GM23338 (cell line): Measurements from ENCODE around the gene AFF2. TPM values are rescaled to one million over a fixed set of nuclear protein-coding genes. Genes with fewer than 3 reads are reported as not detected.

Experiments
- ATAC-seq: fragments of 200-7000 bp; cut with Tn5 transposase; 3 replicates; pipeline ENCODE4 v1.9.1; 2020
- DNase-seq: peaks from one replicate; pipeline ENCODE4 v3.0.0-alpha.2; 2015; ENCODE audit warnings: low spot score
- H2AFZ ChIP-seq: fragments of 200-600 bp; sonication (generic); 2 replicates; pipeline ENCODE4 v1.8.0; 2016; ENCODE audit warnings: antibody characterized with exemption, mild to moderate bottlenecking, moderate library complexity
- H3F3A ChIP-seq: fragments of 200-600 bp; sonication (generic); replicated peaks from 2 replicates; pipeline ENCODE4 v1.8.0; 2017; ENCODE audit warnings: antibody characterized with exemption, mixed run types, low read depth
- H3K27ac ChIP-seq: fragments of 200-600 bp; sonication (generic); 2 replicates; pipeline ENCODE4 v1.6.1; 2016; ENCODE audit warnings: low read depth
- H3K27me3 ChIP-seq: fragments of 200-600 bp; sonication (generic); 2 replicates; pipeline ENCODE4 v1.8.0; 2016; ENCODE audit warnings: mild to moderate bottlenecking, mixed run types, moderate library complexity; ENCODE audit not compliant: insufficient read depth
- H3K36me3 ChIP-seq: fragments of 200-600 bp; sonication (generic); 2 replicates; pipeline ENCODE4 v1.8.0; 2016; ENCODE audit warnings: mild to moderate bottlenecking; ENCODE audit not compliant: insufficient read depth
- H3K4me1 ChIP-seq: fragments of 200-600 bp; sonication (generic); 2 replicates; pipeline ENCODE4 v1.8.0; 2016; ENCODE audit warnings: mild to moderate bottlenecking, moderate library complexity; ENCODE audit not compliant: insufficient read depth
- H3K4me2 ChIP-seq: fragments of 200-600 bp; sonication (generic); 2 replicates; pipeline ENCODE4 v1.7.1; 2017; ENCODE audit warnings: mixed run types
- H3K4me3 ChIP-seq: fragments of 200-600 bp; sonication (generic); 2 replicates; pipeline ENCODE4 v1.6.1; 2016; ENCODE audit warnings: mixed run types
- H3K79me2 ChIP-seq: fragments of 200-600 bp; sonication (generic); replicated peaks from 2 replicates; pipeline ENCODE4 v1.8.0; 2017; ENCODE audit warnings: mild to moderate bottlenecking; ENCODE audit not compliant: insufficient read depth
- H3K9me2 ChIP-seq: fragments of 200-600 bp; sonication (generic); 2 replicates; pipeline ENCODE4 v1.8.0; 2017; ENCODE audit not compliant: insufficient read depth
- H4K20me1 ChIP-seq: fragments of 200-600 bp; sonication (generic); replicated peaks from 2 replicates; pipeline ENCODE4 v1.8.0; 2017; ENCODE audit warnings: mild to moderate bottlenecking; ENCODE audit not compliant: insufficient read depth
- H3K27ac Mint-ChIP-seq: 2 replicates; pipeline ENCODE4 v1.8.0; 2020; ENCODE audit warnings: inconsistent platforms, mild to moderate bottlenecking, moderate library complexity, mixed read lengths
- H3K27me3 Mint-ChIP-seq: 3 replicates; pipeline ENCODE4 v1.8.0; 2022; ENCODE audit warnings: low read depth, mild to moderate bottlenecking, moderate library complexity, mixed read lengths, inconsistent platforms; ENCODE audit not compliant: insufficient read depth, poor library complexity
- H3K36me3 Mint-ChIP-seq: 3 replicates; pipeline ENCODE4 v1.8.0; 2021; ENCODE audit warnings: low read depth, mild to moderate bottlenecking, inconsistent platforms, moderate library complexity, mixed read lengths
- H3K4me1 Mint-ChIP-seq: 3 replicates; pipeline ENCODE4 v1.8.0; 2020; ENCODE audit warnings: mild to moderate bottlenecking, inconsistent platforms, mixed read lengths
- H3K4me3 Mint-ChIP-seq: 3 replicates; pipeline ENCODE4 v1.8.0; 2021; ENCODE audit warnings: moderate library complexity, mild to moderate bottlenecking, inconsistent platforms, mixed read lengths
- H3K9me3 Mint-ChIP-seq: 3 replicates; pipeline ENCODE4 v1.8.0; 2020; ENCODE audit warnings: moderate library complexity, mild to moderate bottlenecking, inconsistent platforms, mixed read lengths
- CTCF ChIP-seq, 2 experiments: fragments of 200-600 bp in 1 of 2; sonication (generic) in 1 of 2; conservative IDR thresholded peaks; 2 replicates each; pipeline versions ENCODE4 v1.5.1 to v1.6.1; 2016 to 2017; ENCODE audit warnings: antibody characterized with exemption in 2 of 2, low read depth in 2 of 2, mild to moderate bottlenecking in 2 of 2, moderate library complexity in 1 of 2
- ETS1 ChIP-seq: IDR thresholded peaks from 2 replicates; pipeline ENCODE4 v1.6.1; 2016; ENCODE audit warnings: antibody characterized with exemption
- REST ChIP-seq: IDR thresholded peaks from one replicate; pipeline ENCODE4 v1.6.1; 2018; ENCODE audit warnings: antibody characterized with exemption; ENCODE audit not compliant: unreplicated experiment
- ZNF462 ChIP-seq: fragments of 250-450 bp; sonication (Bioruptor Pico); IDR thresholded peaks from 2 replicates; pipeline ENCODE4 v1.5.0; 2020; ENCODE audit warnings: mild to moderate bottlenecking, moderate library complexity
- polyA plus RNA-seq: library from polyadenylated mRNA; unstranded; fragments of >200 nt; fragmentation: Nextera tagmentation; extraction: Ambion mirVana; gene quantifications from 2 replicates; pipeline ENCODE4 v1.2.1, GENCODE V29; 2016
- total RNA-seq: library from RNA; depleted of rRNA; stranded (reverse); fragments of >200 nt; shearing (Covaris generic); gene quantifications from 2 replicates; pipeline ENCODE4 v1.2.3, GENCODE V29; 2014

AFF2 gene
- total and polyA plus RNA-seq, 2 experiments from 2014 or later = 1.6 to 5.8 TPM

GRCh38 chrX:148632444-148632843 is 132.0 kb downstream of the AFF2 start:
- no peaks in the 10 kb centered on the region for H4K20me1 ChIP-seq
- H3K27ac ChIP-seq = no peak overlapping the region
- H3K27ac Mint-ChIP-seq = no peak overlapping the region
- no peaks in the 10 kb centered on the region for H3K27me3 Mint-ChIP-seq
- H3K9me2 ChIP-seq = no peaks in the 10 kb centered on the region
- H3K79me2 ChIP-seq = no peaks in the 10 kb centered on the region
- H3K27me3 ChIP-seq = no peaks in the 10 kb centered on the region
- H3K4me3 Mint-ChIP-seq = no peak overlapping the region
- H3K36me3 Mint-ChIP-seq = no peaks in the 10 kb centered on the region
- H3K4me3 ChIP-seq = no peak overlapping the region
- no peak overlapping the region for H2AFZ ChIP-seq
- ATAC-seq (no peak), DNase-seq (no peak)
- H3F3A ChIP-seq = no peaks in the 10 kb centered on the region
- H3K36me3 ChIP-seq = no peaks in the 10 kb centered on the region
- H3K4me2 ChIP-seq = no peak overlapping the region
- peaks cover 7% of the 10 kb centered on the region; the same call in 1 of the 3 replicates for H3K4me1 Mint-ChIP-seq
- H3K9me3 Mint-ChIP-seq = no peaks in the 10 kb centered on the region
- no peak for TF ChIP-seq REST
- TF ChIP-seq ZNF462 (CRISPR knock-in tag) = no peak
- no peak for TF ChIP-seq ETS1
- TF ChIP-seq CTCF (conservative IDR thresholded peaks at IDR 0.05; ENCODE audit: low read depth in 2 of 2) = no peak
- H3K4me1 ChIP-seq = no peaks in the 10 kb centered on the region
